GM18909 (cell line): Measurements from ENCODE around the gene RAP2B.
A peak's percentile ranks its signal among the peaks of the same experiment; 100 is the strongest.
"Not testable (repeated sequence)": the region's sequence is repeated elsewhere in the genome, so short reads cannot be mapped to it uniquely, and the experiment has no call there.

Experiments used
- ATAC-seq: cut with Tn5 transposase; IDR thresholded peaks from one replicate; pipeline ENCODE4 v1.9.1; 2021; ENCODE audit warnings: mild to moderate bottlenecking; ENCODE audit not compliant: unreplicated experiment, poor library complexity

Gene RAP2B

DNA sequence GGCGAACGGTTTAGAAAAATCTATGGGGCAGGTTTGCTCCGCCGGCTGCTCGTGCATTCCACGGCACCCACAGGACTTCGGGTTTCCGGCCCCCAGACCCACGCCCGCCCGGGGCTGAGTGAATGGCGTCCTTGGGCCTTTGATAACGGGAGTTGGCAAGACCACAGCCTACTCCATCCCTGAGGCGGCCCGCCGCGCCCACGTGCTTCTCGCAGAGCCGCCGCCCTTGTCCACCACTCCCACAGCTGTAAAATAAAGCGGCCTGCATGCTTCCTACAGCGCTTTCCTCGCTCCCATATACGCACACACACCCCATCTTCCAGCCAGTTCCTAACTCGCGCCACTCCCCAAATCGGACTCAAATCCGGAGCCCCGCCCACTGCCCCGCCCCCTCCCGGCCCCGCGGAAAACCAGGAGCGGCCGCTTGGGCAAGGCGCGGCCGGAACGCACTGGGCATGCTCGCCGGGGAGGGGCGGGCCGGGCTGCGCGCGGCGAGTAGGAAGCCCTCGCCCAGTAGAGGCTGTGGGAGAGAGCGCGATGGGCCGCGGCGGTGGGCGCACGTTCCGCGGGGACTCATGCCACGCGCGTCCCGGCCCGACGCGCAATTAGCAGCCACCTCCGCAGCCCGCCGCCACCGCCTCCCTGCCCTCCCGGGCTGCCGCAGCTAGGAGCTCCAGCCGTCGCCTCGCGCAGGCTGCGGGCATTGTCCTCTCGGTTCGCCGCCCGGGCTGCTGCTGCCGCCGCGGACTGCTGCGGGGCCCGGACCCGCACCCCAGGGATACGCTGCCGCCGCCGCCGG is at the start of gene RAP2B:
Gene RAP2B (plus strand): TSS at position 513 of the 799 bp plus-strand sequence. CDS start 468 bp downstream, outside the sequence.
- peak; percentile 51 for ATAC-seq

GRCh38 chr3:153113541-153113940 is 48.5 kb upstream of the RAP2B start:
- ATAC-seq = no peak

DNA sequence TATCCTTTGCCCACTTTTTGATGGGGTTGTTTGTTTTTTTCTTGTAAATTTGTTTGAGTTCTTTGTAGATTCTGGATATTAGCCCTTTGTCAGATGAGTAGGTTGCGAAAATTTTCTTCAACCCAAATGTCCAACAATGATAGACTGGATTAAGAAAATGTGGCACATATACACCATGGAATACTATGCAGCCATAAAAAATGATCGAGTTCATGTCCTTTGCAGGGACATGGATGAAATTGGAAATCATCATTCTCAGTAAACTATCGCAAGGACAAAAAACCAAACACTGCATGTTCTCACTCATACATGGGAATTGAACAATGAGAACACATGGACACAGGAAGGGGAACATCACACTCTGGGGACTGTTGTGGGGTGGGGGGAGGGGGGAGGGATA is 47.8 kb upstream of the RAP2B start:
- not testable (repeated sequence) for ATAC-seq

DNA sequence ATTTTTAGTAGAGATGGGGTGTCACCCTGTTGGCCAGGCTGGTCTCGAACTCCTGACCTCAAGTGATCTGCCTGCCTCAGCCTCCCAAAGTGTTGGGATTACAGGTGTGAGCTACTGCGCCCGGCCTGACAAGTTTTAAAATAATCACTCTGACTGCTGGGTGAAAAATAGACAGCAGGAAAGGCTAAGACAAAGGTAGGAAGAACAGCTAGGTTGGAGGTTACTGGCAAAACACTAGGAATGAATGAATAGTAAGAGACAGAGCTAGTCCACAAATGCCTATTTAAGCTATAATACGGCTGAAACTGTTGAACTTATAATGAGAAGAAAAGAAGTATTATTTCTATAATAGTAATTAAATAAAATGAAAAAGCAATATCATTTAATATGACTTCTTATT is 46.7 kb upstream of the RAP2B start:
- no peak for ATAC-seq

GRCh38 chr3:153127788-153128187 is 34.2 kb upstream of the RAP2B start:
- ATAC-seq = no peak

- no peak for ATAC-seq
Observed at GRCh38 chr3:153129426-153129825, 32.6 kb upstream of the RAP2B start.

DNA sequence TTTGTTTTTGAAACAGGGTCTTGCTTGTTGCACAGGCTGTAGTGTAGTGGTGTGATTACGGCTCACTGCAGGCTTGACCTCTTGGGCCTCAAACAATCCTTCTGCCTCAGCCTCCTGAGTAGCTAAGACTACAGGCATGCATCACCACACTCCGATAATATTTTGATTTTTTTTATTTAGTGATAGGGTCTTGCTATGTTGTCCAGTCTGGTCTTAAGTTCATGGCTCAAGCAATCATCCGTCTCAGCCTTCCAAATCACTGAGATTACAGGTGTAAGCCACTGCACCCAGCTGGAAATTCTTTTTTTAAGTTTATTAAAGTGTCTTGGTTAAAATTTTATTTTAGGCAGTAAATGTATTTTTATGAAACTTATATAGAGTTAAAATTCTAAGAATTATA is 32.2 kb upstream of the RAP2B start:
- ATAC-seq = no peak

GRCh38 chr3:153130312-153130977 is 31.6 kb upstream of the RAP2B start:
- ATAC-seq = peak; percentile 95

DNA sequence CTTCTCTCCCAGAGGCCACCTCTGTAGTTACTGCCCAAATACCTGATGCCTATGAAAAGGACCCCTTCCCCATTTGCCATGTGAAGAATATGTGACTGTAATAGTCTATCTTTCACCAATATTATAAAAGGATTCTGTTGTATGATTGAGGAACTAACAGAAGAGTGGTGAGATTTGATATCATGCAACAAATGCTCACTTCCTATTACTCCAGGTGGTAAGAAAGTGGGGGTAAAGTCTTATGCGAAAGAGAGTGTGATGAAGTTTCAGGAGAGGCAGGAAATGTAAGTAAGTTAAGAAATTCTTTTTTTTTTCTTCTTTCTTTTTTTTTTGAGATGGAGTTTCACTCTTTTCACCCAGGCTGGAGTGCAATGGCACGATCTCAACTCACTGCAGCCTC is 24.4 kb upstream of the RAP2B start:
- no peak for ATAC-seq

- peak; percentile 82 for ATAC-seq
Observed at GRCh38 chr3:153138276-153139210, 23.5 kb upstream of the RAP2B start.

GRCh38 chr3:153142961-153143360 is 19.1 kb upstream of the RAP2B start:
- ATAC-seq = no peak

DNA sequence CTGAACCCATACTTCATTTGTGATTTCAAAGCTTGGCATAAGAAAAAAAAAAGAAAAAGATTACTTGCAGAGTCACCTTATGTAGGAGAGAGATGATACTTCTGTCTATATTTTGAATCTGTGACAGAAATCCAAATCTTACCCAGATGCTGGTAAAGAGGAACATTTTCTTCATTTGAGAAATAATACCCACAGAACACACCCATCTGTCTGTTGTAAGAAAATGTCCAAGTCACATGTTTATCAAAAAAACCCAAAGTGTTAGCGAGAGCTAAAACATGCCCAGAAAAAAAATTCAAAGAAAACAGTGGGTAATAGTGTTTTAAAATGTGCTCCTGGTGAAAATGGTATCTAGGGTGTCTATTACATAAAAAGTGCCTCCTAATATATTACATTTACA is 18.0 kb upstream of the RAP2B start:
- ATAC-seq = no peak

GRCh38 chr3:153144779-153145178 is 17.2 kb upstream of the RAP2B start:
- no peak for ATAC-seq

GRCh38 chr3:153145454-153145853 is 16.6 kb upstream of the RAP2B start:
- ATAC-seq = no peak

GRCh38 chr3:153146191-153147053 is 15.6 kb upstream of the RAP2B start:
- ATAC-seq = peak; percentile 56

DNA sequence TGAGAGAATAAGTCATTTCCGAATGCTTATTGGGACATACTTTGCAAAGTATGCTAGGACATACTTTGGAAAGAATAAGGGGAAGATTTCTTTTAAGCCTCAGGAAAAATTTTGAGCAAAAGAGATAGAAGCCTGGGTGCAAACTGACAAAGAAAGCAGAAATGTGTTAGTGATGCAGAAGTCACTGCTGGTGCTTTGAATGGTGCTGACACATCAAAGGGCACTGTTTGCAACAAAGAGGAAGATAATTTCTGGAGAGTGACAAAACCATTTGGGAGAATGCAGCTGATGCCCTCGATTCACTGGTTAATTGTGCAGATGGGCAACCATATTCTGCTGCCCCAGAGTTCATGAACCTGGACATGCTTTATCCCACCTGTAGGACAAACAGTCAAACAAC is 11.0 kb upstream of the RAP2B start:
- no peak for ATAC-seq

DNA sequence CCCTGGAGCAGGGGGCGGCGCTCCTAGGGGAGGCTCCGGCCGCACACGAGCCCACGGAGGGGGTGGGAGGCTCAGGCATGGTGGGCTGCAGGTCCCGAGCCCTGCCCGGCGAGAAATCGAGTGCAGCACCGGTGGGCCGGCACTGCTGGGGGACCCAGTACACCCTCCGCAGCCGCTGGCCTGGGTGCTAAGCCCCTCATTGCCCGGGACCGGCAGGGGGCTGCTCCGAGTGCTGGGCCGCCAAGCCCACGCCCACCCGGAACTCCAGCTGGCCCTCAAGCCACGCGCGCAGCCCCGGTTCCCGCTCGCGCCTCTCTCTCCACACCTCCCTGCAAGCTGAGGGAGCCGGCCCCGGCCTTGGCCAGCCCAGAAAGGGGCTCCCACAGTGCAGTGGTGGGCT is 6.2 kb upstream of the RAP2B start:
- ATAC-seq = not testable (repeated sequence)

GRCh38 chr3:153158189-153158588 is 3.8 kb upstream of the RAP2B start:
- no peak for ATAC-seq

- no peak for ATAC-seq
Observed at GRCh38 chr3:153158961-153159735, 2.9 kb upstream of the RAP2B start.
